Spleen (tissue), 7 donors: ENCODE measurements around the gene UBR7.

Experiments
- CTCF ChIP-seq, 11 experiments: fragments of 200-600 bp in 7 of 11; fragments of 450-650 bp in 4 of 11; sonication (generic) in 4 of 11; IDR thresholded peaks in 8 of 11; conservative IDR thresholded peaks in 3 of 11; 1 replicate in 7 of 11; 2 replicates in 4 of 11; pipeline versions ENCODE4 v1.4.0 to v1.8.0; 2016 to 2021; ENCODE audit warnings: antibody characterized with exemption in 11 of 11, inconsistent platforms in 4 of 11, mild to moderate bottlenecking in 1 of 11
- POLR2A ChIP-seq, 3 donors: fragments of 450-650 bp; IDR thresholded peaks; one replicate each; pipeline ENCODE4 v1.5.1; 2017; ENCODE audit warnings: antibody characterized with exemption in 3 of 3, mild to moderate bottlenecking in 1 of 3
- POLR2AphosphoS5 ChIP-seq, 3 donors: sonication (generic); formaldehyde crosslinking; IDR thresholded peaks; one replicate each; pipeline ENCODE4 v1.5.1; 2017; ENCODE audit warnings: antibody characterized with exemption in 3 of 3
- donor health status: DM: no; HTN: no; CAD: no; lungs with moderate emphysema.
- donor health status: DM: no; HTN: no; CAD: no.
- donor health status: DM: no; HTN: no; CAD: no.

DNA sequence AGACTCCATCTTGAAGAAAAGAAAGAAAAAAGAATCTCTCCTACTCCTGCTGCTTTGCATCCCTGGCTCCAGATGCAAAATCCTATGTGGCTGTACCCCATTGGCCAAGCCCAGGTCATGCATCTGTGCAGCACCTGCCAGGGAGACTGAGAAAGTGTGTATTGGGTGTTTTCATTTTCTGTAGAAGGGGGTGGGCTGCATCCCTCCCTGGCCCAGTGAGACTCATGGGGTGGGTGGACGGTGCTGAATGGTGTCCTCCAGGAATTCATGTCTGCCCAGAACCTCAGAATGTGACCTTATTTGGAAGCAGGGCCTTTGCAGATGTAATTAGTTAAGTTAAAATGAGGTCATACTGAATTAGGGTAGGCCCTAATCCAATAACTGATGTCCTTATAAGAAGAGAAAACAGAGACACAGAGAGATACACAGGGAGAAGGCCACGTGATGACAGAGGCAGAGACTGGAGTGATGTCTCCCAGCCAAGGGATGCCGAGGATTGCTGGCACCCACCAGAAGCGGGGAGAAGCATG lies 45.6 kb upstream of the UBR7 start:
- no peak for TF ChIP-seq CTCF (IDR thresholded peaks at IDR 0.05 in 8 of 11, conservative IDR thresholded peaks at IDR 0.05 in 3 of 11)
- no peak for TF ChIP-seq POLR2AphosphoS5 (IDR thresholded peaks at IDR 0.05)
- no peak for TF ChIP-seq POLR2A (IDR thresholded peaks at IDR 0.05)
